ENCODE data around the gene UBR3.
A peak's percentile ranks its signal among the peaks of the same experiment; 100 is the strongest.

DNA sequence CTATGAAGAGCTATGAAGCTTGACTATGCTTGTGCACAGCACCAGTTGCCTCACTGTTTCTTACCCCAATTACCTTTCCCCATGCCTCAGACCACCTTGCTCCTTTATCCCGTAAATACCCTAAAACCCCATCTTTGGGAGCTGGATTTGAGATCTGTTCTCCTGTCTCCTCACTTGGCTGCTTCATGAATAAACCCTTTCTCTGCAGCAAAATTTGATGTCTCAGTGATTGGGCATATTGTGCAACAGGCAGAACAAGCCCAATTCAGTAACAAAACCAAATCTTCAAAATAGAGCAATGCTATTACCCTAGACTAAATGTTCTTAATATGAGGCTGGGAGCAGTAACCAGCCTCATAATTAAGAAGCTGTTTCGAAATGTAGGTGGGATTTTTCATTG, 32.1 kb upstream of the UBR3 start:
- TF ChIP-seq POLR2A (IDR thresholded peaks at IDR 0.05; ENCODE audit: low read depth, low read length) = no peak
- TF ChIP-seq, protein P1, sequence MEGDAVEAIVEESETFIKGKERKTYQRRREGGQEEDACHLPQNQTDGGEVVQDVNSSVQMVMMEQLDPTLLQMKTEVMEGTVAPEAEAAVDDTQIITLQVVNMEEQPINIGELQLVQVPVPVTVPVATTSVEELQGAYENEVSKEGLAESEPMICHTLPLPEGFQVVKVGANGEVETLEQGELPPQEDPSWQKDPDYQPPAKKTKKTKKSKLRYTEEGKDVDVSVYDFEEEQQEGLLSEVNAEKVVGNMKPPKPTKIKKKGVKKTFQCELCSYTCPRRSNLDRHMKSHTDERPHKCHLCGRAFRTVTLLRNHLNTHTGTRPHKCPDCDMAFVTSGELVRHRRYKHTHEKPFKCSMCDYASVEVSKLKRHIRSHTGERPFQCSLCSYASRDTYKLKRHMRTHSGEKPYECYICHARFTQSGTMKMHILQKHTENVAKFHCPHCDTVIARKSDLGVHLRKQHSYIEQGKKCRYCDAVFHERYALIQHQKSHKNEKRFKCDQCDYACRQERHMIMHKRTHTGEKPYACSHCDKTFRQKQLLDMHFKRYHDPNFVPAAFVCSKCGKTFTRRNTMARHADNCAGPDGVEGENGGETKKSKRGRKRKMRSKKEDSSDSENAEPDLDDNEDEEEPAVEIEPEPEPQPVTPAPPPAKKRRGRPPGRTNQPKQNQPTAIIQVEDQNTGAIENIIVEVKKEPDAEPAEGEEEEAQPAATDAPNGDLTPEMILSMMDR (conservative IDR thresholded peaks at IDR 0.05; ENCODE audit: low read depth, low read length) = no peak
- TF ChIP-seq, protein P2, sequence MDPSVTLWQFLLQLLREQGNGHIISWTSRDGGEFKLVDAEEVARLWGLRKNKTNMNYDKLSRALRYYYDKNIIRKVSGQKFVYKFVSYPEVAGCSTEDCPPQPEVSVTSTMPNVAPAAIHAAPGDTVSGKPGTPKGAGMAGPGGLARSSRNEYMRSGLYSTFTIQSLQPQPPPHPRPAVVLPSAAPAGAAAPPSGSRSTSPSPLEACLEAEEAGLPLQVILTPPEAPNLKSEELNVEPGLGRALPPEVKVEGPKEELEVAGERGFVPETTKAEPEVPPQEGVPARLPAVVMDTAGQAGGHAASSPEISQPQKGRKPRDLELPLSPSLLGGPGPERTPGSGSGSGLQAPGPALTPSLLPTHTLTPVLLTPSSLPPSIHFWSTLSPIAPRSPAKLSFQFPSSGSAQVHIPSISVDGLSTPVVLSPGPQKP (IDR thresholded peaks at IDR 0.05; ENCODE audit: borderline replicate concordance, low read depth, low read length) = no peak
- no peak for TF ChIP-seq MXI1 (IDR thresholded peaks at IDR 0.05; ENCODE audit: borderline replicate concordance, low read depth, low read length)
- TF ChIP-seq RFX5 (IDR thresholded peaks at IDR 0.05; ENCODE audit: low read depth, low read length) = no peak
- TF ChIP-seq, protein P3, sequence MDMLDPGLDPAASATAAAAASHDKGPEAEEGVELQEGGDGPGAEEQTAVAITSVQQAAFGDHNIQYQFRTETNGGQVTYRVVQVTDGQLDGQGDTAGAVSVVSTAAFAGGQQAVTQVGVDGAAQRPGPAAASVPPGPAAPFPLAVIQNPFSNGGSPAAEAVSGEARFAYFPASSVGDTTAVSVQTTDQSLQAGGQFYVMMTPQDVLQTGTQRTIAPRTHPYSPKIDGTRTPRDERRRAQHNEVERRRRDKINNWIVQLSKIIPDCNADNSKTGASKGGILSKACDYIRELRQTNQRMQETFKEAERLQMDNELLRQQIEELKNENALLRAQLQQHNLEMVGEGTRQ (IDR thresholded peaks at IDR 0.05; ENCODE audit: low read depth, low read length) = no peak
- TF ChIP-seq CEBPB (IDR thresholded peaks at IDR 0.05; ENCODE audit: low read depth, low read length) = peak; percentile 48
- no peak for TF ChIP-seq MAFK (IDR thresholded peaks at IDR 0.05; ENCODE audit: low read depth, low read length)
- TF ChIP-seq RAD21 (IDR thresholded peaks at IDR 0.05; ENCODE audit: low read length) = no peak
- no peak for TF ChIP-seq BHLHE40 (IDR thresholded peaks at IDR 0.05; ENCODE audit: low read depth, low read length)
